SK-N-SH (cell line): Measurements from ENCODE around the gene ZNF521. TPM values are rescaled to one million over a fixed set of nuclear protein-coding genes. Genes with fewer than 3 reads are reported as not detected.

Experiments used
- CTCF ChIA-PET: fragments of 300-600, 350-600 bp; formaldehyde crosslinking; extraction: SDS; loops from one replicate; lab custom pipeline; 2021; lab: Yijun Ruan, JAX
- POLR2A ChIA-PET: fragments of 350-600 bp; sonication (Branson Sonifier 250); formaldehyde crosslinking; extraction: SDS; loops from one replicate; lab custom pipeline; 2020; ENCODE audit warnings: antibody characterized with exemption, inconsistent platforms; lab: Yijun Ruan, JAX
- DNase-seq: peaks from one replicate; pipeline ENCODE4 v3.0.0; 2012
- H2AFZ ChIP-seq: fragments of 200-600 bp; sonication (generic); 2 replicates; pipeline ENCODE4 v1.8.1; 2016; ENCODE audit warnings: antibody characterized with exemption, mild to moderate bottlenecking, low read depth
- H3F3A ChIP-seq: fragments of 200-600 bp; sonication (generic); replicated peaks from 2 replicates; pipeline ENCODE3; 2016; ENCODE audit warnings: antibody characterized with exemption, mild to moderate bottlenecking; ENCODE audit not compliant: insufficient read depth
- H3K27ac ChIP-seq, 2 experiments: fragments of 200-500 bp in 1 of 2; fragments of 200-600 bp in 1 of 2; sonication (Bioruptor generic) in 1 of 2; sonication (generic), shearing (Covaris generic) in 1 of 2; 2 replicates each; pipeline versions ENCODE4 v1.5.1 to v1.6.1; 2014 to 2016; ENCODE audit warnings: low read depth in 2 of 2, inconsistent platforms in 1 of 2, low read length in 1 of 2, mild to moderate bottlenecking in 1 of 2, mixed read lengths in 1 of 2
- H3K27me3 ChIP-seq: fragments of 200-600 bp; sonication (generic), shearing (Covaris generic); 2 replicates; pipeline ENCODE4 v1.6.1; 2016; ENCODE audit warnings: mixed run types; ENCODE audit not compliant: insufficient read depth
- H3K36me3 ChIP-seq, 2 experiments: fragments of 200-500 bp in 1 of 2; fragments of 200-600 bp in 1 of 2; sonication (Bioruptor generic) in 1 of 2; sonication (generic) in 1 of 2; replicated peaks in 1 of 2; 2 replicates each; pipeline versions ENCODE3 to v1.5.1; 2014 to 2016; ENCODE audit warnings: low read length in 1 of 2, mild to moderate bottlenecking in 1 of 2; ENCODE audit not compliant: insufficient read depth in 2 of 2, control insufficient read depth in 1 of 2
- H3K4me1 ChIP-seq, 2 experiments: fragments of 200-500 bp in 1 of 2; fragments of 200-600 bp in 1 of 2; sonication (Bioruptor generic) in 1 of 2; sonication (generic), shearing (Covaris generic) in 1 of 2; 2 replicates each; pipeline versions ENCODE4 v1.5.1 to v1.6.1; 2014 to 2016; ENCODE audit warnings: low read depth in 1 of 2, low read length in 1 of 2, mixed run types in 1 of 2; ENCODE audit not compliant: insufficient read depth in 2 of 2, control insufficient read depth in 1 of 2
- H3K4me2 ChIP-seq: fragments of 200-600 bp; sonication (generic), shearing (Covaris generic); 2 replicates; pipeline ENCODE4 v1.6.1; 2017; ENCODE audit warnings: mixed run types
- H3K4me3 ChIP-seq, 2 experiments: fragments of 200-500 bp in 1 of 2; fragments of 200-600 bp in 1 of 2; sonication (Bioruptor generic) in 1 of 2; sonication (generic), shearing (Covaris generic) in 1 of 2; 2 replicates each; pipeline versions ENCODE4 v1.5.1 to v1.8.1; 2014 to 2016; ENCODE audit warnings: low read depth in 2 of 2, inconsistent platforms in 1 of 2, low read length in 1 of 2, mild to moderate bottlenecking in 1 of 2, mixed read lengths in 1 of 2, moderate library complexity in 1 of 2
- H3K79me2 ChIP-seq: fragments of 200-600 bp; sonication (generic); 2 replicates; pipeline ENCODE4 v1.8.1; 2017; ENCODE audit warnings: mild to moderate bottlenecking; ENCODE audit not compliant: insufficient read depth
- H3K9ac ChIP-seq: fragments of 200-600 bp; sonication (generic); 2 replicates; pipeline ENCODE4 v1.6.1; 2017; ENCODE audit warnings: mixed run types
- H3K9me2 ChIP-seq: fragments of 200-600 bp; sonication (generic); 2 replicates; pipeline ENCODE4 v1.6.1; 2017; ENCODE audit warnings: mixed run types
- H3K9me3 ChIP-seq: fragments of 200-600 bp; sonication (generic); 2 replicates; pipeline ENCODE4 v1.6.1; 2017; ENCODE audit warnings: mixed run types, mild to moderate bottlenecking, moderate library complexity
- H4K20me1 ChIP-seq: fragments of 200-600 bp; sonication (generic); 2 replicates; pipeline ENCODE4 v1.6.1; 2017; ENCODE audit warnings: mild to moderate bottlenecking, mixed run types; ENCODE audit not compliant: insufficient read depth
- CHD2 ChIP-seq: fragments of 150-350 bp; IDR thresholded peaks from 2 replicates; pipeline ENCODE4 v1.6.1; 2018; ENCODE audit warnings: low read length; ENCODE audit not compliant: partially characterized antibody
- EZH2phosphoT487 ChIP-seq: fragments of 200-600 bp; sonication (generic); IDR thresholded peaks from 2 replicates; pipeline ENCODE4 v1.6.1; 2017; ENCODE audit warnings: low read depth, mixed run types, mild to moderate bottlenecking, antibody characterized with exemption, moderate library complexity, borderline replicate concordance
- FOXJ3 ChIP-seq: sonication (generic); formaldehyde crosslinking; IDR thresholded peaks from 2 replicates; pipeline ENCODE4 v1.5.1; 2020; ENCODE audit warnings: mild to moderate bottlenecking, missing genetic modification reagents
- GATA2 ChIP-seq: sonication (generic); formaldehyde crosslinking; IDR thresholded peaks from 2 replicates; pipeline ENCODE4 v1.5.0; 2020; ENCODE audit warnings: mild to moderate bottlenecking, missing genetic modification reagents
- NFIC ChIP-seq: IDR thresholded peaks from 2 replicates; pipeline ENCODE4 v1.4.0; 2012; ENCODE audit warnings: borderline replicate concordance
- RAD21 ChIP-seq: IDR thresholded peaks from 2 replicates; pipeline ENCODE4 v1.6.1; 2012; ENCODE audit warnings: mild to moderate bottlenecking, low read length
- RFX5 ChIP-seq: IDR thresholded peaks from 2 replicates; pipeline ENCODE4 v1.6.1; 2012; ENCODE audit warnings: mild to moderate bottlenecking, improper control_type of control experiment, low read length
- RXRA ChIP-seq: IDR thresholded peaks from 2 replicates; pipeline ENCODE4 v1.4.0; 2012; ENCODE audit warnings: low read depth, mild to moderate bottlenecking, borderline replicate concordance
- SIN3A ChIP-seq: IDR thresholded peaks from 2 replicates; pipeline ENCODE4 v1.6.1; 2012; ENCODE audit warnings: low read depth, mild to moderate bottlenecking, low read length, moderate library complexity, borderline replicate concordance
- SMC3 ChIP-seq: IDR thresholded peaks from 2 replicates; pipeline ENCODE4 v1.6.1; 2012; ENCODE audit warnings: low read depth, low read length, improper control_type of control experiment
- TEAD4 ChIP-seq: IDR thresholded peaks from 2 replicates; pipeline ENCODE4 v1.4.0; 2012; ENCODE audit warnings: mild to moderate bottlenecking, borderline replicate concordance; ENCODE audit not compliant: insufficient read depth
- WGBS: methylation state at CpG from one replicate; pipeline ENCODE4 v1.1.6; 2017; ENCODE audit warnings: low lambda C conversion rate; 5-methylcytosine and 5-hydroxymethylcytosine counted together
- polyA plus RNA-seq, 3 experiments: library from polyadenylated mRNA; depleted of rRNA; stranded (reverse); fragments of >200 nt; gene quantifications; 2 replicates each; pipeline ENCODE4 v1.2.3, GENCODE V29; 2012
- TF ChIP-seq, protein P1 (sequence below): IDR thresholded peaks from 2 replicates; pipeline ENCODE4 v1.6.1; 2012; ENCODE audit warnings: mild to moderate bottlenecking, low read depth, low read length, moderate library complexity
- TF ChIP-seq, protein P2 (sequence below): IDR thresholded peaks from 2 replicates; pipeline ENCODE4 v1.4.0; 2012; ENCODE audit warnings: low read depth, borderline replicate concordance
- TF ChIP-seq, protein P3 (sequence below): IDR thresholded peaks from 2 replicates; pipeline ENCODE4 v1.4.0; 2012; ENCODE audit warnings: low read depth

ZNF521 gene
- polyA plus RNA-seq, 1 of the 3 experiments (the other 2 are of a cell fraction): 14.1 TPM

- TF ChIP-seq, protein P1, sequence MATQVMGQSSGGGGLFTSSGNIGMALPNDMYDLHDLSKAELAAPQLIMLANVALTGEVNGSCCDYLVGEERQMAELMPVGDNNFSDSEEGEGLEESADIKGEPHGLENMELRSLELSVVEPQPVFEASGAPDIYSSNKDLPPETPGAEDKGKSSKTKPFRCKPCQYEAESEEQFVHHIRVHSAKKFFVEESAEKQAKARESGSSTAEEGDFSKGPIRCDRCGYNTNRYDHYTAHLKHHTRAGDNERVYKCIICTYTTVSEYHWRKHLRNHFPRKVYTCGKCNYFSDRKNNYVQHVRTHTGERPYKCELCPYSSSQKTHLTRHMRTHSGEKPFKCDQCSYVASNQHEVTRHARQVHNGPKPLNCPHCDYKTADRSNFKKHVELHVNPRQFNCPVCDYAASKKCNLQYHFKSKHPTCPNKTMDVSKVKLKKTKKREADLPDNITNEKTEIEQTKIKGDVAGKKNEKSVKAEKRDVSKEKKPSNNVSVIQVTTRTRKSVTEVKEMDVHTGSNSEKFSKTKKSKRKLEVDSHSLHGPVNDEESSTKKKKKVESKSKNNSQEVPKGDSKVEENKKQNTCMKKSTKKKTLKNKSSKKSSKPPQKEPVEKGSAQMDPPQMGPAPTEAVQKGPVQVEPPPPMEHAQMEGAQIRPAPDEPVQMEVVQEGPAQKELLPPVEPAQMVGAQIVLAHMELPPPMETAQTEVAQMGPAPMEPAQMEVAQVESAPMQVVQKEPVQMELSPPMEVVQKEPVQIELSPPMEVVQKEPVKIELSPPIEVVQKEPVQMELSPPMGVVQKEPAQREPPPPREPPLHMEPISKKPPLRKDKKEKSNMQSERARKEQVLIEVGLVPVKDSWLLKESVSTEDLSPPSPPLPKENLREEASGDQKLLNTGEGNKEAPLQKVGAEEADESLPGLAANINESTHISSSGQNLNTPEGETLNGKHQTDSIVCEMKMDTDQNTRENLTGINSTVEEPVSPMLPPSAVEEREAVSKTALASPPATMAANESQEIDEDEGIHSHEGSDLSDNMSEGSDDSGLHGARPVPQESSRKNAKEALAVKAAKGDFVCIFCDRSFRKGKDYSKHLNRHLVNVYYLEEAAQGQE: no peak
- TF ChIP-seq FOXJ3 (CRISPR knock-in tag) (no peak), RFX5 (no peak)
- TF ChIP-seq, protein P2, sequence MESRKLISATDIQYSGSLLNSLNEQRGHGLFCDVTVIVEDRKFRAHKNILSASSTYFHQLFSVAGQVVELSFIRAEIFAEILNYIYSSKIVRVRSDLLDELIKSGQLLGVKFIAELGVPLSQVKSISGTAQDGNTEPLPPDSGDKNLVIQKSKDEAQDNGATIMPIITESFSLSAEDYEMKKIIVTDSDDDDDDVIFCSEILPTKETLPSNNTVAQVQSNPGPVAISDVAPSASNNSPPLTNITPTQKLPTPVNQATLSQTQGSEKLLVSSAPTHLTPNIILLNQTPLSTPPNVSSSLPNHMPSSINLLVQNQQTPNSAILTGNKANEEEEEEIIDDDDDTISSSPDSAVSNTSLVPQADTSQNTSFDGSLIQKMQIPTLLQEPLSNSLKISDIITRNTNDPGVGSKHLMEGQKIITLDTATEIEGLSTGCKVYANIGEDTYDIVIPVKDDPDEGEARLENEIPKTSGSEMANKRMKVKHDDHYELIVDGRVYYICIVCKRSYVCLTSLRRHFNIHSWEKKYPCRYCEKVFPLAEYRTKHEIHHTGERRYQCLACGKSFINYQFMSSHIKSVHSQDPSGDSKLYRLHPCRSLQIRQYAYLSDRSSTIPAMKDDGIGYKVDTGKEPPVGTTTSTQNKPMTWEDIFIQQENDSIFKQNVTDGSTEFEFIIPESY: no peak
Measured at GRCh38 chr18:25262920-25263319, 89.0 kb downstream of the ZNF521 start (continued).

- no peak for DNase-seq
- Histone ChIP-seq H3K4me3 (no peak overlapping the region), H3K36me3 (no peaks in the 10 kb centered on the region), H3K9me2 (no peaks in the 10 kb centered on the region), H3K27me3 (no peaks in the 10 kb centered on the region), H3F3A (no peaks in the 10 kb centered on the region), H3K4me1 (no peaks in the 10 kb centered on the region), H3K9ac (no peak overlapping the region), H3K4me2 (no peak overlapping the region), H2AFZ (no peak overlapping the region), H3K27ac (no peak overlapping the region), H3K79me2 (no peaks in the 10 kb centered on the region), H4K20me1 (no peaks in the 10 kb centered on the region), H3K9me3 (no peaks in the 10 kb centered on the region)
- ChIA-PET POLR2A (no interaction called here), CTCF (interaction anchor here (0.6 kb wide), 1 partner anchor 71 kb away, joined by 3 read pairs; no protein-coding TSS in a partner anchor)
- TF ChIP-seq RFX5: no peak
- 85% methylated on average over 5 of the region's 5 CpGs for WGBS
Measured at GRCh38 chr18:25261768-25262167, 90.2 kb downstream of the ZNF521 start.

DNA sequence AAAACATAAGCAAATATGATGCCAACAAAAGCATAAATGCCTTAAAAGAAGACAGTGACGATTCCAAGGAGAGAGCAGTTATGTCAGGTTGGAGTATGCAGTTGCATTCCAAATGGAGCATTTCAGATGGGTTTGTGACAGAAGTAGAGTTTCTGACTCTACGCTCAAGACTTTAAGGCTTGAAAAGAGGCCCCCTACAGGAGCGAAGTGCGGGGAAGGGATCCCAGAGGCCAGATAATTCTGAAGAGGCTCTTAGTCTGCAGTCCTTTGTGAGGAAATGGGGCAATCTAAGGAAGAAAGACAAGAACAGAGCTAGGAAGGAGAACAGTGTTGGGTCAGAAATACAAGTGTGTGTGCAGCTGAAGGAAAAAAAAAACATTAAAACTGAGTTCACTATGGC is 95.5 kb downstream of the ZNF521 start:
- no peak overlapping the region for H3K27ac ChIP-seq
- DNase-seq: no peak
- POLR2A ChIA-PET: no interaction called here
- TF ChIP-seq EZH2phosphoT487: no peak
- no peak for TF ChIP-seq SMC3
- TF ChIP-seq RAD21: no peak
- TF ChIP-seq, protein P1: no peak
- TF ChIP-seq TEAD4: no peak
- TF ChIP-seq RXRA: no peak
- TF ChIP-seq GATA2 (CRISPR knock-in tag): no peak
- TF ChIP-seq NFIC: no peak
- no peak for TF ChIP-seq SIN3A
- TF ChIP-seq, protein P3, sequence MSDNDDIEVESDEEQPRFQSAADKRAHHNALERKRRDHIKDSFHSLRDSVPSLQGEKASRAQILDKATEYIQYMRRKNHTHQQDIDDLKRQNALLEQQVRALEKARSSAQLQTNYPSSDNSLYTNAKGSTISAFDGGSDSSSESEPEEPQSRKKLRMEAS: no peak
- TF ChIP-seq FOXJ3 (CRISPR knock-in tag): no peak
- TF ChIP-seq CHD2: no peak

More for the DNA sequence above, 95.5 kb downstream of the ZNF521 start:
- Histone ChIP-seq H3F3A (peaks cover 11% of the 10 kb centered on the region), H3K79me2 (no peaks in the 10 kb centered on the region), H2AFZ (no peak overlapping the region), H3K36me3 (no peaks in the 10 kb centered on the region), H3K4me2 (no peak overlapping the region), H3K4me1 (peaks cover 5 to 13% of the 10 kb centered on the region in 2 experiments; a peak in 2 of 4 replicates), H4K20me1 (no peaks in the 10 kb centered on the region), H3K9me2 (no peaks in the 10 kb centered on the region), H3K27me3 (no peaks in the 10 kb centered on the region), H3K4me3 (no peak overlapping the region), H3K9ac (no peak overlapping the region), H3K9me3 (no peaks in the 10 kb centered on the region)
- CTCF ChIA-PET: interaction anchor here (1.1 kb wide), 1 partner anchor 10 kb away, joined by 4 read pairs; no protein-coding TSS in a partner anchor
- WGBS: 89% methylated on average over 4 of the region's 4 CpGs
